Type B pancreatic cell (in vitro differentiated cells): Measurements from ENCODE around the gene CDK6. TPM values are rescaled to one million over a fixed set of nuclear protein-coding genes. Genes with fewer than 3 reads are reported as not detected.
A peak's percentile ranks its signal among the peaks of the same experiment; 100 is the strongest.

ENCODE experiments used
- DNase-seq: peaks from one replicate; pipeline ENCODE4 v3.0.0; 2021; ENCODE audit warnings: mixed read lengths; ENCODE audit not compliant: unreplicated experiment; ENCODE audit errors: extremely low spot score
- H3K27ac Mint-ChIP-seq: 2 replicates; pipeline ENCODE4 v1.8.0; 2021; ENCODE audit warnings: mild to moderate bottlenecking, mixed read lengths
- H3K27me3 Mint-ChIP-seq: 2 replicates; pipeline ENCODE4 v1.8.0; 2021; ENCODE audit warnings: mixed read lengths
- H3K36me3 Mint-ChIP-seq: 2 replicates; pipeline ENCODE4 v1.8.0; 2021; ENCODE audit warnings: mixed read lengths
- H3K4me1 Mint-ChIP-seq: one replicate; pipeline ENCODE4 v1.8.0; 2021; ENCODE audit warnings: mixed read lengths; ENCODE audit not compliant: unreplicated experiment
- H3K4me3 Mint-ChIP-seq: 2 replicates; pipeline ENCODE4 v1.8.0; 2021; ENCODE audit warnings: mild to moderate bottlenecking, mixed read lengths
- H3K9me3 Mint-ChIP-seq: 2 replicates; pipeline ENCODE4 v1.8.0; 2021; ENCODE audit warnings: mixed read lengths
- total RNA-seq: library from RNA; stranded (reverse); gene quantifications from 2 replicates; pipeline ENCODE4 v1.2.1, GENCODE V29; 2021; ENCODE audit warnings: low replicate concordance
- TF ChIP-seq, protein P1 (sequence below): fragments of 200-600 bp; sonication (generic); conservative IDR thresholded peaks from 2 replicates; pipeline ENCODE4 v1.5.0; 2021; ENCODE audit warnings: antibody characterized with exemption, mild to moderate bottlenecking

Gene CDK6
- total RNA-seq, 1 donor from 2014 or later: 68.5 TPM

DNA sequence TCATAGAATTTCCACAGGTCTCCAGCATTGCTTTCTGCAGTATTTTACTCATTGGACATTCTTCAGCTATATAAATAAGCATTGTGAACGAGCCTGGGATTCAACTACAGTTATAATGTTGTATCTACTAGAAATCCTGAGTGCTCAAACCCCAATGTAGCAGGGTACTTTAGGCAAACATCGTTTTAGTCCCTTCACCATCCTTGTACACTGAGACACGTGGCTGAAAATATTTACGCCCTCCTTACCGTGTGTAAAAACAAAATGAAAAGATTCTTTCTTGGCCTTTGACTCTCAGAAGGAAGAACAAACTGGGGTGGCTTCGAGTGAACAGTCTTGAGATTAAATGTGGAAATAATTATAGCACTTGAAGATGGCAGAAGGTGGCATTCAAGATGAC is 25.2 kb downstream of the CDK6 start:
- DNase-seq: no peak
- H3K9me3 Mint-ChIP-seq: peaks cover 9% of the 10 kb centered on the region
- H3K27me3 Mint-ChIP-seq: no peaks in the 10 kb centered on the region
- H3K27ac Mint-ChIP-seq: peak overlapping the region; percentile 16
- H3K36me3 Mint-ChIP-seq: peaks cover 16% of the 10 kb centered on the region
- H3K4me1 Mint-ChIP-seq: peaks cover 16% of the 10 kb centered on the region
- TF ChIP-seq, protein P1, sequence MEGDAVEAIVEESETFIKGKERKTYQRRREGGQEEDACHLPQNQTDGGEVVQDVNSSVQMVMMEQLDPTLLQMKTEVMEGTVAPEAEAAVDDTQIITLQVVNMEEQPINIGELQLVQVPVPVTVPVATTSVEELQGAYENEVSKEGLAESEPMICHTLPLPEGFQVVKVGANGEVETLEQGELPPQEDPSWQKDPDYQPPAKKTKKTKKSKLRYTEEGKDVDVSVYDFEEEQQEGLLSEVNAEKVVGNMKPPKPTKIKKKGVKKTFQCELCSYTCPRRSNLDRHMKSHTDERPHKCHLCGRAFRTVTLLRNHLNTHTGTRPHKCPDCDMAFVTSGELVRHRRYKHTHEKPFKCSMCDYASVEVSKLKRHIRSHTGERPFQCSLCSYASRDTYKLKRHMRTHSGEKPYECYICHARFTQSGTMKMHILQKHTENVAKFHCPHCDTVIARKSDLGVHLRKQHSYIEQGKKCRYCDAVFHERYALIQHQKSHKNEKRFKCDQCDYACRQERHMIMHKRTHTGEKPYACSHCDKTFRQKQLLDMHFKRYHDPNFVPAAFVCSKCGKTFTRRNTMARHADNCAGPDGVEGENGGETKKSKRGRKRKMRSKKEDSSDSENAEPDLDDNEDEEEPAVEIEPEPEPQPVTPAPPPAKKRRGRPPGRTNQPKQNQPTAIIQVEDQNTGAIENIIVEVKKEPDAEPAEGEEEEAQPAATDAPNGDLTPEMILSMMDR: no peak
- no peak overlapping the region for H3K4me3 Mint-ChIP-seq

DNA sequence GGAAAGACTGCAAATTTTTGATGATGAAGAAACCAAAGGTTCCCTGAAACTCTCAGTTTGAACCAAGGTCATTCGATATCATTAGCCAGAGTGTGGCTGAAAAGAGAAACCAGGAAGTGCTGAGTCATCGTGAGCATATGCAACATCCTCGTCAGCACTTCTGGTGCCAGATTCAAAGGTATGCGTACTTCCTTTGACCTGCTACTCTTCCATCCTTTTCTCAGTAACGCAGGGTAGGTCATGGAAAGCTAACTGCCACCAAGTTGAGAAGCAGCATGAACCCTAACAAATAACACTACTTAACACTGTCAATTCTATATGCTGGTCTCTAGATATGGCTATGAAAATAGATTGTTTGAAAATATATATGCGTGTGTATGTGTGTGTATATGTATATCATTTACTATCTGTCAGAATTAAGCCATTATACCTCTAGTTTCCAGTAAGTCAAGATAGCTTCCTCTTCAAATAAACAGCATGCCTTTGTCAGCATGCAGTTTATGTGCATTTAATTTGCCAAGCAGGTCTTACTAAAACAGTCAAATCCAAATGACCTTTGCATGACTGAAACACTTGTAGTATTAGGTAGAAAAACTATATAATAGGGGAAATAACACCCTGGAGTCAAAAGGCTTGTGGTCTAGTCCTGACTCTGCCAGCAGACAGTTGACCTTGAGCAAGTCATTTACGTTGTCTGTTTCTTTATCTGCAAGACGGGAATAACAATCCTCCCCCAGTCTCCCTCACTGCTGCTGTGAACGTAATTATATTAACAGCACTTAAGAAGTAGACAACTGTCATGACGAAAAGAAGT is 26.4 kb downstream of the CDK6 start:
- H3K9me3 Mint-ChIP-seq: no peaks in the 10 kb centered on the region
- TF ChIP-seq, protein P1: no peak
- no peak for DNase-seq
- H3K4me3 Mint-ChIP-seq: no peak overlapping the region
- H3K27me3 Mint-ChIP-seq: no peaks in the 10 kb centered on the region
- H3K4me1 Mint-ChIP-seq: peaks cover 16% of the 10 kb centered on the region
- H3K36me3 Mint-ChIP-seq: peaks cover 14% of the 10 kb centered on the region
- H3K27ac Mint-ChIP-seq: peak overlapping the region; percentile 69

DNA sequence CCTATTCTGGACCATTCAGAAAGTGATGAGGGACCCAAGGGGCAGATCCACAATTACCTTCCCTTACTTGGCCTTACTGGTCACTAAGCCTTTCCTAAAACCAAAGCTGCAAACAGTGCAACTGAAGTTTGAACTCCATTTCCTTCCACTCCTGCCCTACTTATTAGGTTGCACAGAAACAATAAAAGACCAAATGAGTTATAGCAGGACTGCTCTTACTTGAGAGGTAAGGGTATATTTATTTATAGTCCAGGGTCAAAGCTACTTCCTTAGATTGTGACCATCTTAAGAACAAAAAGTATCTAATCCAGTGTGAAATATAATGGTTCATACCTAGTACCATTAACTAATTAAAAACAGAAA is 27.0 kb downstream of the CDK6 start:
- Mint-ChIP-seq H3K36me3 (peaks cover 14% of the 10 kb centered on the region), H3K4me3 (no peak overlapping the region), H3K27me3 (no peaks in the 10 kb centered on the region), H3K9me3 (peaks cover 4% of the 10 kb centered on the region), H3K27ac (peak overlapping the region; percentile 69), H3K4me1 (peaks cover 16% of the 10 kb centered on the region)
- DNase-seq: no peak
- TF ChIP-seq, protein P1: no peak

DNA sequence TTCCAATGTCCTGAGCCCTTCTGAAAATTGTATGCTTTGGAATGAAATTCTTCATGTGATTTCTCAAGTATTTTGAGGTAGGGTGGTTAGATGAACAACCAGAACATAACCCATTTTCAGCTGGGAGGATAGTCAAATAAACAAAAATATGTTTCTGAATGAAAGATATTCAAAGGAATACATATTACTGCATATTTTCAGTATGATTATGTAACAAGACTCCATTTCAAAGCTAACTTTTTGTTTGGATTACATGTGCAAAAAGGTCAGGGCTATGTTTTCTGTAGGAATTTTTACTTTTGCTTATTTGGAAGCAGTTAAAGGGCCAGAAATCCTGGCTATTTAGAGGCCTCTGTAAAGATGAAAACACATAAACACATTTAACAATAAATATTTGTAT is 27.7 kb downstream of the CDK6 start:
- Mint-ChIP-seq H3K4me3 (no peak overlapping the region), H3K27ac (no peak overlapping the region), H3K4me1 (peaks cover 13% of the 10 kb centered on the region), H3K27me3 (no peaks in the 10 kb centered on the region), H3K9me3 (peaks cover 4% of the 10 kb centered on the region), H3K36me3 (peaks cover 15% of the 10 kb centered on the region)
- no peak for DNase-seq
- TF ChIP-seq, protein P1: no peak

DNA sequence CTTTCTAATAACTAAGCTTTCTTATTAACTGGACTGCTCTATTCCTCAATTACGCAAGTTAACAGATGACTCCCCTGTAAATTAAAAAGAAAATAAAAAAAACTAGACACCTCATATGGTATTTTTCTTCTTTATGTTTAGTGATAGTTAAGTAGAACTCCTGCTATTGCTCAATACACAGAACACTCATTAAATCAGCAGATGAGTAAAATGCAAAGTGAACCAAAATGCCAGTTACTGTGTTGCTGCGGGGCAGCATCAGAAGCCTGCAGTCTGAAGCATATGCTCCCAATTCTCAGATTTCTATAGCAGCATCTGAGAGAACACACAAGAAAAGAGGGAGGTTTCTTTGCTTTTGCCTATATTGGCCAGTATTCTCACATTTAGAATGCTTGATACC is 28.4 kb downstream of the CDK6 start:
- DNase-seq: no peak
- Mint-ChIP-seq H3K27ac (peak overlapping the region; percentile 24), H3K9me3 (peaks cover 10% of the 10 kb centered on the region), H3K4me3 (no peak overlapping the region), H3K27me3 (no peaks in the 10 kb centered on the region), H3K36me3 (peaks cover 21% of the 10 kb centered on the region), H3K4me1 (peaks cover 9% of the 10 kb centered on the region)
- TF ChIP-seq, protein P1: no peak
